GM19328 (cell line): ENCODE results near the gene KIF5A.

Experiments
- ATAC-seq: cut with Tn5 transposase; IDR thresholded peaks from one replicate; pipeline ENCODE4 v1.9.1; 2021; ENCODE audit warnings: mild to moderate bottlenecking, moderate library complexity; ENCODE audit not compliant: unreplicated experiment

KIF5A gene

GRCh38 chr12:57628280-57629191 lies 78.7 kb downstream of the KIF5A start:
- no peak for ATAC-seq

DNA sequence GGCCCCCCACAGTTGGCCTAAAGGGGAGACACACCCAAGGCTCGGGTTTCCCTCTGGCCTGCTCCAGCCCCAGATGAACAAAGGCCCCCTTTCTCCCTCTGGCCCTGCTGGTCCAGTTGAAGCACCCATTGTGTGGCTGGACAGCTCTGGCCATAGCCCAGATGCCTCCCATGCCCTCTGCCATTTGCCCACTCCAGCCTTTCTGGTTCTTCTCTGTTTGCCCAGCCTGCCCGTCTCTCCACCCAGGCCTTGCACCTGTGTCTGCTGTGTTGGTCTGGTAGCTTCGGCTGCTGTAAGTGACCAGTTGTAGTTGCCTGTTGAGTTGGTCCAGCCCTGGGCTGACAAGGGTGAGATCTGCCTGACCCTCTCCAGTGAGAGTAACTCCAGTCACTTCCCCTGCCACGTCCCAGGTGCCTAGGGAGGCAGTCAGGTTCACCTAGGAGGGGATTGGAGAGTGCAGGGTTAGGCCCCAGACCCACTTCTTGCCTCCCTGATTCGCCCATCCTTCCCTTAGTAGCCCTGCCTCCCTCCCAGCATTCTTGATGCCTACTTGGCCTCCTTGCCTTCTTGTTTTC lies 80.1 kb downstream of the KIF5A start:
- no peak for ATAC-seq

DNA sequence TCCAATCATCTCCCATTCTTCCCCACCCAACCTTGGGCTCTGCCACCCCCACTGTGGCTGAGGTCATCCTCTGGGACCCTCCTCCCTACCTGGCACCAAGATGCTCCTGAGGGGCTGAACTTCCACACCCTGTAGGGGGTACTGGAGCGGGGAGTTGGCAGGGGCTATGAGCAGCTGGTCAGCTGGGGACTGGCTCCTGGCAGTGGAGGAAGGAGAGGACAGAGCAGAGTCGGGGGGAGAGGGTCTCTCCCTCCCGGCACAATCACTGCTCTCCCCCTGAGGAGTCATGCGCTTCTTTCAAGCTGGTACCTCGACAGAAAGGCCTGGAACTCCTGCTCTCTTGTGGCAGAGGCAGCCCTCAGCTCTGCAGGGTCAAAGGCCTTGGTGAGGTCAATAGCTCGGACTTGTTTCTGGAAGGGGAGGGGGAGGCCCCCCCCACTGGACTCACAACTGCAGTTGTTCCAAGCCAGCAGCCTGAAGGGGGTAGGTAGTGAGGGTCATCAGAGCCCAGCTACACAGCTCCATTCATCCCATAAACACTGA lies 81.1 kb downstream of the KIF5A start:
- ATAC-seq, result no peak

DNA sequence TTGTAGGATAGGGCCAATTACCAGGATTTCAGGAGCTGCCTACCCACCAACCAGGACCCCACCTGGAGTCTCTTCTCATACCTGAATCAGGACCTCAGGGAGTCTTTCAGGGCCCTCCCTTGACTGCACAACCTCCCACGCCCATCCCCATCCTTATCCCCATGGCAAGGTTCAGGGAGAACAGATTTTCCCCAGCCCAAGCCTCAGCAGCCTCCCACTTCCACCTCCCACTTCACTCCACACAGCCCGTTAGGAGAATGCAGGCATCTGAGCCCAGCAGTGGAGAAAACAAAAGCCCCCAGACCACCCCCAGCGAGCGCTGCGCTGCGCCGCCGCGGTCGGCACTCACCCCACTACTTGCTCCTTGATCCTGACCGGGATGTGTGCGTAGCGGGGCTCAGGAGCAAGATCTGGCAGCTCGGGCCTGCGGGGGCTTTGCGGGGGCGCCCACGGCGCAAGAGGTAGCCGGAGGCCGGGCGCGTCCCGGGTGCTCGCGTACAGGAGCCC lies 81.8 kb downstream of the KIF5A start:
- ATAC-seq, result no peak

DNA sequence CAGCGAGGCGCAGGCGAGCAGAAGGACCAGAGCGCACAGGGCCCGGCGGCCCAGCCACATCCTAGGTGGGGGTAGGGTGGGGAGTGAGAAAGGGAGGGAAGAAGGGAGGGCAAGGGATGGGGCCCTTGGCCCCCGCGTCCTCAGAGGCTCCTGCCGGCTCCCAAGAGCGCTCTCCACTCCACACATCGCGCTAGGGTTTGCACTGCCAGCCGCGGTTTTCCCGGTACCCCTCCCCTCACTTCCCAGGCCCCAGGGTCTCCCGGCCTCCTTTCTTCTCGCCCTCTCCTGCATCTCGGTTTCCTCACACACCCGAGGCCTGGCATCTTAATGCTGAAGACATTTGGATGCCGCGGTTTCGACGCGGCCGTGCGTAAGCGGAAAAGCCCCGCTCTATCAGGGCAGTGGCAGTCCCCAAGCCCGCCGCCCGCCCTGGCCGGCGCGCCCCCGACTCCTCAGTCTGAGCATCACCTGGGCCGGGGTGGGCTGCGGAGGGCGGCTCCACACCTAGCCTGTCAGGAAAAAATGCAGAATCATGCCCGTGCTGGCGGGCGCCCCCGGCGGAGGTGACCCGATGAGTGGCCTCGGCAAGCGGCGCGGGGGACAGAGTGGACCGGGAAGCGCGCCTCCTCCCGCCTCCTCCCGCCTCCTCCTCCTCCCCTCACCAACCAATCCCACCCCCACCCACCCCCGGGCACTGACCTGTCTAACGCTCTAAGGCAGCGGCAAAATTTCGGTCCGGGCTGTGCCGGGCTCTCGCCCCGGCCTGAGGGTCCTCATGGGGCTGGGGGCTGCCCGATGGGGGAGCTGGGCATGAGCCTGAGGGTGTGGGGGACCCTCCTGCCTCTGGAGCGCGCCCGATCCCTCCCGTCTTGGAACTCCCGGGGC lies 82.5 kb downstream of the KIF5A start:
- no peak for ATAC-seq

DNA sequence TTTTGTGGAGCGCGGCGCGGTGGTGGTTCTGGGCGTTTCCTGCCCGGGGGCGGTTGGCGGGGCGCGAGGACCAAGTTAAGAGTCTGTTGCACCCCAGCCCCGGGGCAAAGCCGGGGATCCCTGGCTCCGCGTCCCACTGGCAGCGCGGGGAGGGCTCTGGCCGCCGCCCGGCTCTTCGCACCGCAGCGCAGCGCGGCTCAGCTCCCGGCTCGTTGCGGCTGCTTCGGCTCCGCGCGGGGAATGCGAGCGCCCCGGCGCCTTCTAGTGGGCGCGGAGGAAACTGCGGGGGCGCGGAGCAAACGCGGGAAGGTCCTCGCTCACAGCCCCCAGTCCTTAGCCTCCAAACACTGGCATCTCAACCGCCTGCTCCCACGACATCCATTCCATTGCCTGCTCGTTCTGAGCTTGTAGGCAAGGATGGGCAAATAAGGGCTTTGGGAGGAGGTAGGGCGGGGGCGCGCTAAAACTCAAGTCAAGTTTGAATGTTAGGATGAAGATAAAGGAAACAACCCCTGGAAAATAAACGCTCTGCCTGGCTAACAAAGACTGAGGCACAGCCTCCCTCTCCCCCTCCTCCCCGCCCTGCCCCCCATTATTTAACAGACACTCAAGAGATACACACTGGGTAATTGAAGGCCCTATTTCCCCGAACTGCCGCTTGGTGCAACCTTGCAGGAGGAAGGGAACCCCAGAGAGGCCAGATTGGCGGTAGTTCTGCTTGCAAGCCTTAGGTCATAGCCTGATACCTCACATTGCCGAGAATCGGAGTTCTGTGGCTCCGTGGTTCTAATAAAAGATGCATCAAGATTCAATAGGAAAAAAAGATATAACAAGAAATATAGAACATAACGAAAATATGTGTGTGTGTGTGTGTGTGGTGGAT lies 83.4 kb downstream of the KIF5A start, which contains the start of gene B4GALNT1:
B4GALNT1 (minus strand) TSS at position 244 of the 883 bp plus-strand sequence. CDS start 1,069 bp downstream, outside the sequence.
- ATAC-seq, result peak; percentile 76
